Muscle layer of duodenum (tissue), 2 donors: ENCODE data around the gene IL24.

Source experiments
- H3K27ac ChIP-seq: one replicate; pipeline ENCODE4 v1.7.0; 2013; ENCODE audit warnings: mild to moderate bottlenecking, low read length
- H3K27me3 ChIP-seq: one replicate; pipeline ENCODE4 v1.7.0; 2013; ENCODE audit warnings: low read depth, mild to moderate bottlenecking, control low read depth, low read length
- H3K36me3 ChIP-seq, 2 donors: one replicate each; pipeline ENCODE4 v1.7.0; 2013; ENCODE audit warnings: low read length in 2 of 2, control low read depth in 1 of 2, mild to moderate bottlenecking in 1 of 2; ENCODE audit not compliant: insufficient read depth in 2 of 2, control insufficient read depth in 1 of 2
- H3K4me1 ChIP-seq, 2 donors: one replicate each; pipeline ENCODE4 v1.7.0; 2013; ENCODE audit warnings: low read length in 2 of 2, mild to moderate bottlenecking in 2 of 2, control low read depth in 1 of 2, moderate library complexity in 1 of 2; ENCODE audit not compliant: insufficient read depth in 2 of 2, control insufficient read depth in 1 of 2
- H3K4me3 ChIP-seq, 2 donors: one replicate each; pipeline ENCODE4 v1.7.0; 2013; ENCODE audit warnings: low read length in 2 of 2, low read depth in 1 of 2, mild to moderate bottlenecking in 1 of 2
- H3K9me3 ChIP-seq, 2 donors: one replicate each; pipeline ENCODE4 v1.7.0; 2013; ENCODE audit warnings: low read length in 2 of 2, control low read depth in 1 of 2, mild to moderate bottlenecking in 1 of 2; ENCODE audit not compliant: control insufficient read depth in 1 of 2
- donor health status: healthy.

The IL24 gene

DNA sequence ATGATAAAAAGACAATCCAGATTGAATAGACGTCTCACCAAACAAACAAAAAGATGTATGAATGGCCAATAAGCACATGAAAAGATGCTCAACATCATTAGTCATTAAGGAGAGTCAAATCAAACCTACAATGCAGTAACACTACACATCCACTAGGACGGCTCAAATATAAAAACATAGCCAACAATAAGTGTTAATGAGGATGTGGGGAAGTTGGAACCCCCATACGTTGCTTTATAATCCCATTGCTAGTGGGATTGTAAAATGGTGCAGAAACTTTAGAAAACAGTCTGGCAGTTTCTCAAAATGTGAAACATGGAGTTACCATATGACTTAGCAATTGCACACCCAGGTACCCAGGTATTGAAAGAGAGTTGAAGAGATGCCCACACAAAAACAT is 14.7 kb upstream of the IL24 start:
- H3K36me3 ChIP-seq, result no peaks in the 10 kb centered on the region
- H3K27ac ChIP-seq, result no peak overlapping the region
- H3K9me3 ChIP-seq, result peaks cover 5 to 6% of the 10 kb centered on the region in 2 donors
- no peaks in the 10 kb centered on the region for H3K4me1 ChIP-seq
- no peak overlapping the region for H3K4me3 ChIP-seq
- no peaks in the 10 kb centered on the region for H3K27me3 ChIP-seq

DNA sequence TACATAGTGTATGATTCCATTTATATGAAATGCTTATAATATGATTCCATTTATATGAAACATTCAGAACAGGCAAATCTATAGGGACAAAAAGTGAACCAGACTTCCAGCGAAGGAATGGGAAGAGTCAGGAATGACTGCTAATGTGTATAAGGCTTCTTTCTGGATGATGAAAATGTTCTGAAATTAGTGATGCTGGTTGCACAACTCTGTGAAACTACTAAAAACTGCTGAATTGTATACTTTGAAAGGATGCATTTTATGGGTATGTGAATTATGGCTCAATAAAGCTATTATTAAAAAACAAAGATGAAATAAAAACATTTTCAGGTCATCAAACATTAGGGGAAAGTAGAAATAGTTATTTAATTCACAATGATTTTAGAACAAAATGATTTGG is 14.1 kb upstream of the IL24 start:
- no peaks in the 10 kb centered on the region for H3K27me3 ChIP-seq
- H3K4me3 ChIP-seq, result no peak overlapping the region
- H3K36me3 ChIP-seq, result no peaks in the 10 kb centered on the region
- no peak overlapping the region for H3K27ac ChIP-seq
- H3K4me1 ChIP-seq, result no peaks in the 10 kb centered on the region
- peaks cover 5 to 6% of the 10 kb centered on the region in 2 donors for H3K9me3 ChIP-seq

DNA sequence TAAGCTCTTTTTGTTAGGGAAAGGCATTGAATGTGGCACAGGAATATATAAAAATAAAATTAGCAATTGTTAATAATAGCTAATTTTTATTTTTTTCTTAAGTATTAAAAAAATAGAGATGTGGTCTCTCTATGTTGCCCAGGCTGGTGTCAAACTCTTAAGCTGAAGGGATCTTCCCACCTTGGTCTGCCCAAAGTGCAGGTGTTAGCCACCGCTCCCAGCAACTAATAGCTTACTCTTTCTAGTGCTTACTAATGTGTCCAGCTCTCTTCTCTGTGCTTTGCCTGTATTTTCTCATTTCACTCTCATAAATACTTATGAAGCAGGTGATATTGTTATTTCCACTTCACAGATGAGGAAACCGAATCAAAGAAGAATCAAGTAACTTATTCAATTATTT is 13.4 kb upstream of the IL24 start:
- no peaks in the 10 kb centered on the region for H3K36me3 ChIP-seq
- no peak overlapping the region for H3K4me3 ChIP-seq

DNA sequence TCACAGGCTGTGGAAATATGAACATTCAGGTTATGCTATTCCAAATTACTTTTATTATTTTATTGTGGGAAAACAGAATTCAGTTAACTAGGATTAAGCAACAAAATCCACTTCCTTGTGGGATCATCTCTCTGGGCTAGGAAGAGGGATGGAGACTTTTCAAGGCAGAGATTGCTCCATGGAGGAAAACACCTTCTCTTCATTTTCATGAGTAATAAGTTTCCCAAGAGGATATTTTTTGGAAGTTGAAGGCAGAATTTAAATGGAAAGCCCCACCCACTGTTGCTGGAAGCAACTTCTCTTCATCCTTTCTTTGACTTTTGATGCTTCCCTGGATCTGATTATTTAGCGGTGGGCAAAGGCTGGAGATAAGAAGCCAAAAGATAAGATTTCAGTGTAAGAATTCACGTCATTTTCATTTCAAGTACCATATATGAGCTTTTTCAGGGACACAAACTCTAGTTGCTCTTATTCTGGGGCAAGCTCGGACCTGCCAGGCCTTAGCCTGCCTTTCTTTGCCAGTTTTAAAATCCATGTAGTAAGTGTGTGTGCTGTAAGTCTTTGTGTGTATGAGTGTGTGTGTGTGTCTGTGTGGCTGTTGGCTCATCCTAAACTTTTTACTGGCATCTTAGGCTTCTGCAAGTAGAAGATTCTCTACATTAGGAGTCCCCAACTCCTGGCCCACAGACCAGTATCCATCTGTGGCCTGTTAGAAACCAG is 11.7 kb upstream of the IL24 start:
- Histone ChIP-seq H3K4me3 (no peak overlapping the region), H3K27me3 (no peaks in the 10 kb centered on the region), H3K4me1 (no peaks in the 10 kb centered on the region), H3K9me3 (no peaks in the 10 kb centered on the region), H3K27ac (no peak overlapping the region), H3K36me3 (no peaks in the 10 kb centered on the region)

More for the DNA sequence above, 13.4 kb upstream of the IL24 start:
- H3K9me3 ChIP-seq, result no peaks in the 10 kb centered on the region
- no peaks in the 10 kb centered on the region for H3K4me1 ChIP-seq
- no peaks in the 10 kb centered on the region for H3K27me3 ChIP-seq
- no peak overlapping the region for H3K27ac ChIP-seq

DNA sequence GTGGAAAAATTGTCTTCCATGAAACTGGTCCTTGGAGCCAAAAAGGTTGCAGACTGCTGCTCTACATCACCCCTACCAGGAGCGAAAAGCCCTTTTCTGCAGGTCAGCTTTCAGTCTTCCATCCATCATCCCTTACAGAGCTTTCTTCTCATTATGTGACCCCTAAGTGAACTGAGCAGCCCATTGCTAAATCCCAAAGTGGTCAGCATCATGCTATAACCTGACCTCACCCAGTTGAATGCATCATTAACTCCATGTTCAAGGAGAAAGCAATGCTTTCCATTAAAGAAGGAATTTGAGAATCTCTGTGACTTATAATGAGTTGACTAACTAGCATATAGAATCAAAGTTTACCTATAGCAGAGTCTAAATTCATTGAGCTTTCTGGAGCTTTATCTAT is 10.4 kb upstream of the IL24 start:
- no peaks in the 10 kb centered on the region for H3K9me3 ChIP-seq
- H3K4me1 ChIP-seq, result no peaks in the 10 kb centered on the region
- no peaks in the 10 kb centered on the region for H3K27me3 ChIP-seq
- no peak overlapping the region for H3K4me3 ChIP-seq
- no peak overlapping the region for H3K27ac ChIP-seq
- H3K36me3 ChIP-seq, result no peaks in the 10 kb centered on the region

DNA sequence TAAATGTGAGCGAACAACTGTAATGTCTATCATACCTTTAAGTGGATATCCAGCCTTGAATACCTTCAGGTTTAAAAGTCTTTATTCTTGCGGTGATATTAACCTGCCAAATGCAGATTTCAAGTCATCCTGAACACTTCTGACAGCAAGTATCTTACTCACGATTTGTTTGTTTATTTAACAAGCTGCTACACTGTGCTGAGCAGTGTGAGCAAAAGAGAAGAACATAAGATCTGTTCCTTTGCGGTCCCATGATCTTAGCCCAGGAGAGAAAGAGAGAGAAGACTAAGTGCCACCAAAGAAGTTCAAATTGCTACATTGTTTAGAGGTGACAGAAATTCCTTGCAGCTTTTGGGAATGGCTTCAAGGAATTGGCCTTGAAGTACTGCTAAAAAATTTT is 9.5 kb upstream of the IL24 start:
- no peaks in the 10 kb centered on the region for H3K27me3 ChIP-seq
- H3K27ac ChIP-seq, result no peak overlapping the region
- no peak overlapping the region for H3K4me3 ChIP-seq
- no peaks in the 10 kb centered on the region for H3K36me3 ChIP-seq
- H3K4me1 ChIP-seq, result no peaks in the 10 kb centered on the region
- H3K9me3 ChIP-seq, result no peaks in the 10 kb centered on the region

DNA sequence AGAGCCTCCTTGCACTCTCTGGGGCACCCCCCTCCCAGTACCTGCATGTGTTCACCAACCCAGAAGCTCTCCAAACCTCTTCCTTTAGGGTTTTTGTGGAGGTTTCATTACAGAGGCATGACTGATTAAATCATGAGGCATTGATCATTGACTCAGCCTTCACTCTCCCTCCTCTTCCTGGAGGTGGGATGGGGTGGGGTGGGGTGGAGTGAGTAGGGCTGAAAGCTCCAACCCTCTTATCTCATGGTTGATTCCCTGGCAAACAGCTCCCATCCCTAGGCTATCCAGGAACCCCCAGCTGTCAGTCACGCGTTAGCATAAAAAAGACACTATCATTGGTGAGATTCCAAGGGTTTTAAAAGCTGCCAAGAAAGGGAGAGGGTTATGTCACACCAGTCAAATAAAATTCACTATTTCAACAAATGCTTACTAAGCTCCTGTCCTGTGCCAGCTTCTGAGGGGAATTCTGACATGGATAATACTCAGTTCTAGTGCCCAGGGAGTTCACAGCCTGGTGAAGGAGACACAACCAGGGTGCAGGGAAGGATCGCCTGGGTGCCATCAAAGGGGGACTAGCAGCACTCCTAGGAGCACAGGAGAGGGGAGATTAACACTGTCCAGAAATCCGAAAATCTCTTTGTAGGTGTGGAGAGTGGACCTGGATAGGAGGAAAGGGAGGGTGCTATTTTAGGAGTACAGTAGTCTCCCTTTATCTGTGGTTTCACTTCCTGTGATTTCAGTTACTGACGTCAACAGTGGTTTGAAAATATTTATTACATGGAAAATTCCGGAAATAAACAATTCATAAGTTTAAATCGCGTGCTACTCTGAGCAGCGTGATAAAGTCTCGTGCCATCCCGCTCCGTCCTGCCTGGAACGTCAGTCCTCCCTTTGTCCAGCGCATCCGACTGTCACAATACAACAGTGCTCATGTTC is 6.8 kb upstream of the IL24 start:
- Histone ChIP-seq H3K4me1 (no peaks in the 10 kb centered on the region), H3K27me3 (no peaks in the 10 kb centered on the region), H3K4me3 (no peak overlapping the region), H3K36me3 (no peaks in the 10 kb centered on the region), H3K9me3 (no peaks in the 10 kb centered on the region), H3K27ac (no peak overlapping the region)

DNA sequence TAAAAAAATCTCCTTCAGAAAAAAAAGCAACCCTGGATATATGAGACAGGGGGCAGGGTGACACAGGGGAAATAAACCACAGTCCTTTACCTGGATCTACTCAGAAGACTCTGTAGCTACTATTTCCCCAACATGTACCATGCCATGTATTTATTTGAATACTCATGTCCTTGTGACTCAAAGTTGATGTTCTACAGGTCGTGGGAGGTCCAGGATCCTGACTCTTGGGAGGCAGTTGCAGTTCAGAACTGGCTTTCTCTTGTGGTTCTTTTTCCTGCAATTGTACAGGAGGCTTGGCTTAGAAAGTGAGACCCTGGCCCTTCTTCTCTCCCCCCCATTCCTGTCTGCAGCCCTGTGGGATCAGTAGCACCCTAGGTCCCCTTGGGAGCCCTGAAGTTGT is 5.8 kb upstream of the IL24 start:
- Histone ChIP-seq H3K9me3 (no peaks in the 10 kb centered on the region), H3K4me1 (no peaks in the 10 kb centered on the region), H3K4me3 (no peak overlapping the region), H3K36me3 (no peaks in the 10 kb centered on the region), H3K27me3 (no peaks in the 10 kb centered on the region), H3K27ac (no peak overlapping the region)

DNA sequence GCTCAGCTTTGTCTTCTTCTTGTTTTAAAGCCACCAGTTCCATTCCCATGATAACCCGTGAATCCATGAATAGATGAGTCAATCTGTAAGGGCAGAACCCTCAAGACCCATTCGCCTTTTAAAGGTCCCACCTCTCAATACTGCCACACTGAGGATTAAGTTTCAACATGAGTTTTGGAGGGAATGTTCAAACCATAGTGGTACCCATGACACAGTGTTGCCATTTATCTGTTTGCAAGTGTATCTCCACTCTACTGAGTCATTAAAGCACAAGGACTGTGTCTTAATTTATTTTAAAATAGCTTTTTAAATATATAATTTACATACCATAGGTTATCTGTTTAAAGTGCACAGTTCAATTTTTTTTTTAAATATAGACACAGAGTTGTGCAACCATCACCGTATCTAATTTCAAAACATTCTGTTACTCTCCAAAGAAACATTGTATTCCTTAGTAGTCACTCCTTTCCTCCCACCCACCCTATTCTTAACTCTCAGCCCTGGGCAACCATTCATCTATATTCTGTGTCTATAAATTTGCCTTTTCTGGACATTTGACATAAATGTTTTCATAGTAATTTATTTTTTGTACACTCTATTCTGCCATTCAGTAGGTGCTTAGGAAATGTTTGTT is 4.8 kb upstream of the IL24 start:
- no peaks in the 10 kb centered on the region for H3K27me3 ChIP-seq
- H3K4me3 ChIP-seq, result no peak overlapping the region
- H3K27ac ChIP-seq, result no peak overlapping the region
- no peaks in the 10 kb centered on the region for H3K4me1 ChIP-seq
- no peaks in the 10 kb centered on the region for H3K9me3 ChIP-seq
- no peaks in the 10 kb centered on the region for H3K36me3 ChIP-seq

DNA sequence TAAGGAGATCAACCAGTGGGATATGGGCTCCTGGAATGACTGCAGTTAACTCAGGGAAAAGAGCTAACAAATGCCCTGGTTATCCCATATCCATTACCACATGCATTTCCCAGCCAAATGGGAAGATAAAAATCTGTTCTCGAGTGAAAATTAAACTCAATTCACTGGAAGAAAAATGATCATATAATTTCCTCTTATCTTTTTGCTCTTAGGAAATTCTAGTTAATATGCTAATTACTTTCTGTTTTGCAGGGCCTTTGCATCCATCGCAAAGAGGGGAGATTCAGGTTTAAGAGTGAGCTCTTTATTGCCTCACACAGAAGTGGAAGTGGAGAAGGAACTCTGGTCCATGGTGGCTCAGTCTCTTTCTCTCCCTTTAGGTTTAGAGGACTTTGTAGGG is 3.9 kb upstream of the IL24 start:
- Histone ChIP-seq H3K9me3 (no peaks in the 10 kb centered on the region), H3K36me3 (no peaks in the 10 kb centered on the region), H3K4me1 (no peaks in the 10 kb centered on the region), H3K27me3 (no peaks in the 10 kb centered on the region), H3K4me3 (no peak overlapping the region), H3K27ac (no peak overlapping the region)

DNA sequence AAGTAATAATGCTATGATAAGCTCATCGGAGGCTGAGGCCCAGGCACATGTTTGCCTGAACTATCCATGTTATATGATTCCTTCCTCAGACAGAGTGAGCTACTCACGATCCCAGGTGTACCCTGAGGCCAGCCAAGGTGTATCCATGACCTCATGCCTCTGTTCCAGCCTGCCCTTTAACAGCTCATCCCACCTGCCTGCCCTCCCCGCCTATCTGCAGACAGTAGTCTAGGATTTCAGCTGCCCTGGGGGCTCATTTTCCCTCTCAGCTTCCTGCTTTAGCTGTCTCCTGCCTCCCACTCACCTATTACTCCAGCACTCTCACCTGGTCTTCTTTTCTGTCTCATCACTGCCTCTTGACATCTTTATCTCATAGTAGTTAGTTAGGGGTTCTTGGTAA is 1.9 kb upstream of the IL24 start:
- Histone ChIP-seq H3K4me1 (no peaks in the 10 kb centered on the region), H3K36me3 (no peaks in the 10 kb centered on the region), H3K27ac (no peak overlapping the region), H3K27me3 (no peaks in the 10 kb centered on the region), H3K4me3 (no peak overlapping the region), H3K9me3 (no peaks in the 10 kb centered on the region)
